Breast epithelium (tissue), 4 donors: ENCODE measurements around the gene LBHD2. TPM values are rescaled to one million over a fixed set of nuclear protein-coding genes. Genes with fewer than 3 reads are reported as not detected.
"Not testable (repeated sequence)": the region's sequence is repeated elsewhere in the genome, so short reads cannot be mapped to it uniquely, and the experiment has no call there.

Experiments used
- DNase-seq, 2 donors: peaks; one replicate each; pipeline ENCODE4 v3.0.0-alpha.2; 2019; ENCODE audit warnings: low spot score in 2 of 2
- H3K27ac ChIP-seq, 2 donors: fragments of 200-600 bp; sonication (generic) in 1 of 2; one replicate each; pipeline ENCODE4 v1.5.1; 2016 to 2019; ENCODE audit warnings: mild to moderate bottlenecking in 1 of 2
- H3K27me3 ChIP-seq, 2 donors: fragments of 200-600 bp; sonication (generic) in 1 of 2; one replicate each; pipeline versions ENCODE4 v1.5.1 to v1.6.0; 2017 to 2019; ENCODE audit warnings: control low read depth in 1 of 2, mild to moderate bottlenecking in 1 of 2
- H3K36me3 ChIP-seq: fragments of 200-600 bp; one replicate; pipeline ENCODE4 v1.5.1; 2019
- H3K4me1 ChIP-seq, 2 donors: fragments of 200-600 bp; sonication (generic); one replicate each; pipeline ENCODE4 v1.5.1; 2016 to 2019; ENCODE audit warnings: control low read depth in 1 of 2
- H3K4me3 ChIP-seq, 3 donors: fragments of 200-600 bp; sonication (generic); 1 replicate in 2 of 3; 2 replicates in 1 of 3; pipeline ENCODE4 v1.5.1; 2016 to 2019; ENCODE audit warnings: mild to moderate bottlenecking in 3 of 3, moderate library complexity in 2 of 3
- H3K9me3 ChIP-seq, 2 donors: fragments of 200-600 bp; sonication (generic) in 1 of 2; one replicate each; pipeline ENCODE4 v1.5.1; 2016 to 2019; ENCODE audit warnings: control low read depth in 1 of 2
- CTCF ChIP-seq, 3 donors: fragments of 450-650 bp; IDR thresholded peaks; one replicate each; pipeline ENCODE4 v1.5.1; 2016 to 2017; ENCODE audit warnings: antibody characterized with exemption in 3 of 3, mild to moderate bottlenecking in 3 of 3, moderate library complexity in 3 of 3
- POLR2A ChIP-seq: fragments of 450-650 bp; IDR thresholded peaks from one replicate; pipeline ENCODE4 v1.6.1; 2016; ENCODE audit warnings: antibody characterized with exemption, mild to moderate bottlenecking, moderate library complexity
- POLR2AphosphoS5 ChIP-seq, 3 donors: sonication (generic); formaldehyde crosslinking; IDR thresholded peaks; one replicate each; pipeline ENCODE4 v1.6.1; 2017; ENCODE audit warnings: antibody characterized with exemption in 3 of 3
- intact Hi-C: fragments of 100-400 bp; cut with DNase I; formaldehyde crosslinking; loops from one replicate; pipeline ENCODE4 v1.15.1; 2023; ENCODE audit warnings: low total_unique reads
- total RNA-seq, 3 donors: library from RNA; depleted of rRNA; stranded (reverse); fragments of >200 nt; gene quantifications; one replicate each; pipeline ENCODE4 v1.1.0, GENCODE V29; 2016

LBHD2 gene
- total RNA-seq: not detected

GRCh38 chr14:103084021-103084919 is at the start of gene LBHD2:
Gene LBHD2 (plus strand): TSS chr14:103084210. CDS start chr14:103086013, 1,803 bp downstream.
- Histone ChIP-seq H3K4me1 (no peaks in the 10 kb centered on the region), H3K9me3 (no peaks in the 10 kb centered on the region), H3K36me3 (no peaks in the 10 kb centered on the region), H3K27ac (no peak within 1 kb of the TSS), H3K27me3 (peaks cover 0 to 22% of the 10 kb centered on the region in 2 donors), H3K4me3 (peak within 1 kb of the TSS; percentile 20 to 55 (median 24))
- TF ChIP-seq CTCF (IDR thresholded peaks at IDR 0.05) (no peak), POLR2A (no peak), POLR2AphosphoS5 (IDR thresholded peaks at IDR 0.05) (no peak)
- intact Hi-C loops: no loop called here
- DNase-seq: no peak

DNA sequence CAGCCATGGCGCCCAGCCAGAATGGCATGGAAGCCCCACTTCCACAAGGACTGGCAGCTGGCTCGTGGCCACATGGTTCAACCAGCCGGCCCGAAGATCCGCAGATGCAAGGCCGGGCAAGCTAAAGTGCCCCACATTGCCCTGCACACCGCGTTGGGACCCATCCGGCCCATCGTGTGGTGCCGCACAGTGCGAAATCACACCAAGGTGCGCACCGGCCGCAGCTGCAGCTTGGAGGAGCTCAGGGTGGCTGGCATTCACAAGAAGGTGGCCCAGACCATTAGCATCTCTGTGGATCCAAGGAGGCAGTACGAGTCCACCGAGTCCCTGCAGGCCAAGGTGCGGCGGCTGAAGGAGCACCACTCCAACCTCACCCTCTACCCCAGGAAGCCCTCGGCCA is 42.5 kb upstream of the LBHD2 start:
- H3K4me3 ChIP-seq: no peak overlapping the region
- TF ChIP-seq POLR2AphosphoS5 (IDR thresholded peaks at IDR 0.05): no peak
- no peak for TF ChIP-seq POLR2A
- TF ChIP-seq CTCF (IDR thresholded peaks at IDR 0.05): no peak
- intact Hi-C loops: no loop called here

GRCh38 chr14:103043257-103044015 is 40.6 kb upstream of the LBHD2 start:
- H3K4me1 ChIP-seq: peaks cover 3 to 4% of the 10 kb centered on the region in 2 donors
- no peaks in the 10 kb centered on the region for H3K9me3 ChIP-seq
- H3K27me3 ChIP-seq: no peaks in the 10 kb centered on the region
- TF ChIP-seq POLR2A: no peak
- intact Hi-C loops: loop anchor here (2.0 kb wide), 1 partner anchor 73 kb away; no protein-coding TSS in a partner anchor
- DNase-seq: peak in 1 of 2 donors; percentile 33
- no peak overlapping the region for H3K27ac ChIP-seq
- no peak overlapping the region for H3K4me3 ChIP-seq
- no peaks in the 10 kb centered on the region for H3K36me3 ChIP-seq

More for the DNA sequence above, 42.5 kb upstream of the LBHD2 start:
- H3K27me3 ChIP-seq: no peaks in the 10 kb centered on the region
- H3K27ac ChIP-seq: no peak overlapping the region
- H3K4me1 ChIP-seq: peaks cover 3 to 4% of the 10 kb centered on the region in 2 donors
- DNase-seq: peak in 1 of 2 donors; percentile 48
- H3K9me3 ChIP-seq: no peaks in the 10 kb centered on the region
- H3K36me3 ChIP-seq: no peaks in the 10 kb centered on the region

DNA sequence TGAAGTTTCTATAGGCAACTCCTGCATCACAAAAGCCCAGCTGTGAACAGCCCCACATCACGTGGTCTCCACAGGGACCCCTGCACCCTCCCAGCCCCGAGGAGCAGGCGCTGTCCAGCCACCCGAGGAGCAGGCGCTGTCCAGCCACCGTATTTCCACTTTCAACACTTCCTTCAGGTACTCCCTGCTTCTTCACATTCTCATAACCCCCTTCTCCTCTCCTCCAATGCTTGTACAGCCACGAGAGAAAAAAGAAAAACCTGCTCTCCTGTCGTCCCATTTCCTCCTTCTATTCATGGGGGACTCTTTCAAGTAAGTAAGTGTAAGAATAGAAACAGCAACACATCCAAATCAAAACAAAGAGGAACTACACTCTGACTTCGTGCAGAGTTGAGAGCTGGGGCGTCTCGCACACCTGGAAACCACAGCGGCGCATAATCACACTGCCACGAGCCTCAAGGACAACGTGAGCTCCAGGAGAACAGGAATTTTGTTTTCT is 38.6 kb upstream of the LBHD2 start:
- Histone ChIP-seq H3K9me3 (no peaks in the 10 kb centered on the region), H3K4me1 (peaks cover 3 to 4% of the 10 kb centered on the region in 2 donors), H3K27ac (no peak overlapping the region), H3K36me3 (no peaks in the 10 kb centered on the region), H3K4me3 (no peak overlapping the region), H3K27me3 (no peaks in the 10 kb centered on the region)
- DNase-seq: peak in 1 of 2 donors; percentile 34
- intact Hi-C loops: no loop called here
- no peak for TF ChIP-seq CTCF (IDR thresholded peaks at IDR 0.05)
- no peak for TF ChIP-seq POLR2A
- TF ChIP-seq POLR2AphosphoS5 (IDR thresholded peaks at IDR 0.05): no peak

DNA sequence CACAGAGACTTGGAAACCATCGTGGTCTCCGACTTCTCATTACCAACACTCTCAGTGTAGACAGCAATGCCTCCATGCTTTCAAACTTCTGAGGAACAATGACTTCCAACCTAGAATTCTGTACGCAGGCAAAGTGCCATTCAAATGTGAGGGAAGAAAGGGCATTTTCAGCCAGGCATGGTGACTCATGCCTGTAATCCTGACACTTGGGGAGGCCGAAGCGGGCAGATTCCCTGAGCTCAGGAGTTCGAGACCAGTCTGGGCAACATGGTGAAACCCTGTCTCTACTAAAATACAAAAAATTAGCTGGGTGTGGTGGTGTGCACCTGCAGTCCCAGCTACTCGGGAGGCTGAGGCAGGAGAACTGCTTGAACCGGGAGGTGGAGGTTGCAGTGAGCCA is 36.6 kb upstream of the LBHD2 start:
- H3K4me1 ChIP-seq, H3K27ac ChIP-seq, intact Hi-C loops, H3K9me3 ChIP-seq, H3K36me3 ChIP-seq, H3K27me3 ChIP-seq, H3K4me3 ChIP-seq: not testable (repeated sequence)
- peak in 1 of 2 donors; percentile 2 for DNase-seq
